ENCODE results near the gene CD93.

CD93 gene

GRCh38 chr20:23115822-23116221 lies 29.7 kb upstream of the CD93 start:
- H3K4me3 ChIP-seq (ENCODE audit: low read length), result no peak overlapping the region
- DNase-seq (ENCODE audit: low read depth), result no peak
- no peak for TF ChIP-seq CTCF (conservative IDR thresholded peaks at IDR 0.05; ENCODE audit: low read depth, low read length)

- no peak for TF ChIP-seq CTCF (conservative IDR thresholded peaks at IDR 0.05; ENCODE audit: low read depth, low read length)
- no peak for DNase-seq (ENCODE audit: low read depth)
- no peak overlapping the region for H3K4me3 ChIP-seq (ENCODE audit: low read length)
These were observed 28.4 kb upstream of the CD93 start for GRCh38 chr20:23114448-23115082.

GRCh38 chr20:23114018-23114417 lies 27.9 kb upstream of the CD93 start:
- H3K4me3 ChIP-seq (ENCODE audit: low read length), result no peak overlapping the region
- TF ChIP-seq CTCF (conservative IDR thresholded peaks at IDR 0.05; ENCODE audit: low read depth, low read length), result no peak
- no peak for DNase-seq (ENCODE audit: low read depth)

- no peak for TF ChIP-seq CTCF (conservative IDR thresholded peaks at IDR 0.05; ENCODE audit: low read depth, low read length)
- no peak for DNase-seq (ENCODE audit: low read depth)
- no peak overlapping the region for H3K4me3 ChIP-seq (ENCODE audit: low read length)
These were observed 26.5 kb upstream of the CD93 start for GRCh38 chr20:23112595-23112994.

GRCh38 chr20:23111944-23112342 lies 25.8 kb upstream of the CD93 start:
- no peak for DNase-seq (ENCODE audit: low read depth)
- no peak overlapping the region for H3K4me3 ChIP-seq (ENCODE audit: low read length)
- TF ChIP-seq CTCF (conservative IDR thresholded peaks at IDR 0.05; ENCODE audit: low read depth, low read length), result no peak

GRCh38 chr20:23111307-23111943 lies 25.3 kb upstream of the CD93 start:
- no peak for DNase-seq (ENCODE audit: low read depth)
- H3K4me3 ChIP-seq (ENCODE audit: low read length), result no peak overlapping the region
- TF ChIP-seq CTCF (conservative IDR thresholded peaks at IDR 0.05; ENCODE audit: low read depth, low read length), result no peak

GRCh38 chr20:23108871-23109270 lies 22.7 kb upstream of the CD93 start:
- TF ChIP-seq CTCF (conservative IDR thresholded peaks at IDR 0.05; ENCODE audit: low read depth, low read length), result no peak
- no peak for DNase-seq (ENCODE audit: low read depth)
- H3K4me3 ChIP-seq (ENCODE audit: low read length), result no peak overlapping the region

All from retinal pigment epithelial cell (primary cell).